GM20000 (cell line): ENCODE results near the gene TLL2.

Experiments
- DNase-seq: peaks from one replicate; pipeline ENCODE4 v3.0.0; 2012; ENCODE audit warnings: low spot score
- CTCF ChIP-seq: IDR thresholded peaks from 2 replicates; pipeline ENCODE4 v1.5.1; 2012; ENCODE audit warnings: mild to moderate bottlenecking, control low read depth; ENCODE audit errors: extremely low read depth, missing control alignments

TLL2 gene

GRCh38 chr10:96450529-96451207 is 63.1 kb downstream of the TLL2 start:
- no peak for DNase-seq

DNA sequence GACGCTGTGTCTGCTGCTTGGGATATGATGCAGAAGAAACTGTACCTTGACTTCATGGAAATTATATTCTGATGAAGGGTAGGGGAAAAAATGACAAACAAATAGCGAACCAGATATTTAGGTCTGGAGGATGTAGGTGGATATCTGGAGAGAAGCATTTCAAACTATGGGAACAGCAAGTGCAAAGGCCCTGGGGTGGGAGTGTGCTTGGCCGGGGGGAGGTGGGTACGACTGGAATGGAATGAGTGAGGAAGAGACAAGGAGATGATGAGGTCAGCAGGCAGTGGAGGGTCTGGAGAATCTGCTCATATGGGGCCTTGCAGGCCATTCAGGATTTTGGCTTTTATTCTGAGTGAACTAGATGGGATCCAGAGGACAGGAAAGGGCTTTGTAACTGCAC is 65.2 kb downstream of the TLL2 start:
- no peak for DNase-seq
- no peak for TF ChIP-seq CTCF

More at GRCh38 chr10:96450529-96451207, 63.1 kb downstream of the TLL2 start:
- TF ChIP-seq CTCF = no peak

DNA sequence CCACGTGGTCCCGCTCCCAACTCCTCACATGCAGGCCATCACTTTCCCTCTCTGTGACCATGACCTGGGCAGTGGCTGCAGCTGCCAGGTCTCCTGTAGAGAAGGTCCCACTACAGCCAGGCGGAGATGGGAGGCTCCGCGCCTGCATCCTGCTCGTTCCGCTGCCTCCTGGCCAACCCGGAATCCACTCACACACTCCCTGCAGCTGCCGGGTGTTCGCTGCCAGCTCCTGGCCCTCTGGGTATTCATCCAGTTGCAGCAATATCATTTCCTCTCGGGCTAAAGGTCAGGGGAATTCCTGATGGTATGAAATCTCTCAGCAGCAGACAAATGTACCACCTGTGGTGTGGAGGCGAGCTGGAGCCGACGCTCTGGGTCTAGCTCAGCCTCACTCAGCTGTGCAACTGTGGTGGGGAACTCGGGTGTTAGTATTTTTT is 65.7 kb downstream of the TLL2 start:
- peak; percentile 44 for DNase-seq
- TF ChIP-seq CTCF = no peak

- DNase-seq = no peak
- TF ChIP-seq CTCF = no peak
Measured at GRCh38 chr10:96446966-96447596, 66.6 kb downstream of the TLL2 start.

GRCh38 chr10:96441987-96442643 is 71.6 kb downstream of the TLL2 start:
- TF ChIP-seq CTCF = no peak
- DNase-seq = no peak

DNA sequence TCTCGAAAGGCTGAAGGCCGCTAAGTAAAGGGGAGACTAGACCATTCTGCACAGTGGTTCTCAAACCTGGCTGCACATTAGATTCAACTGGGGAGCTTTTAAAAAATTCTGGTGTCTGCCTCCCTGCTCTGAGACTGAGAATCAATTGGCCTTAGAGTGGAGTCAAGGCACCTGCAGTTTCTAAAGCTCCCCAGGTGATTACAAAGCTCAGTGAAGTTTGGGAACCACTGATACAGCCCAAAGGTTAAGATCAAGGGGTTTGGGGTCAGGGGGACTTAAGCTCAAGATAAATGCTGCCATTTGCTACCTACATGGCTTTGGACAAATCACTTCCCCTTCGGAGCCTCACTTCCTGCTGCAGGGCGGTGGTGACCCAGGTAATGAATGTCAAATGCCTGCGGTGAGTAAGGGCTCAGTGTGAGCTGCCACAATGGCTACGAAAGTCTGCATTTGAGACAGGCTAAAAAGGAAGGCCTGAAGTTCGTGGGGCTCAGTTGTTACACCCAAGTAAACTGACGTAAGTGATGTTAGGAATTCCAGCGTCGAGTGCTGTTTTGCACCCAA is 72.3 kb downstream of the TLL2 start:
- TF ChIP-seq CTCF = no peak

More for the DNA sequence above, 72.3 kb downstream of the TLL2 start:
- DNase-seq = no peak
